DLD1 (cell line): Measurements from ENCODE around the gene TAS2R8.
"Not testable (repeated sequence)": the region's sequence is repeated elsewhere in the genome, so short reads cannot be mapped to it uniquely, and the experiment has no call there.

ENCODE experiments used
- in situ Hi-C: cut with HindIII; loops from 2 replicates; pipeline ENCODE4 v1.10.0; 2017; ENCODE audit warnings: low sequenced_read_pairs

The TAS2R8 gene, protein sequence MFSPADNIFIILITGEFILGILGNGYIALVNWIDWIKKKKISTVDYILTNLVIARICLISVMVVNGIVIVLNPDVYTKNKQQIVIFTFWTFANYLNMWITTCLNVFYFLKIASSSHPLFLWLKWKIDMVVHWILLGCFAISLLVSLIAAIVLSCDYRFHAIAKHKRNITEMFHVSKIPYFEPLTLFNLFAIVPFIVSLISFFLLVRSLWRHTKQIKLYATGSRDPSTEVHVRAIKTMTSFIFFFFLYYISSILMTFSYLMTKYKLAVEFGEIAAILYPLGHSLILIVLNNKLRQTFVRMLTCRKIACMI

DNA sequence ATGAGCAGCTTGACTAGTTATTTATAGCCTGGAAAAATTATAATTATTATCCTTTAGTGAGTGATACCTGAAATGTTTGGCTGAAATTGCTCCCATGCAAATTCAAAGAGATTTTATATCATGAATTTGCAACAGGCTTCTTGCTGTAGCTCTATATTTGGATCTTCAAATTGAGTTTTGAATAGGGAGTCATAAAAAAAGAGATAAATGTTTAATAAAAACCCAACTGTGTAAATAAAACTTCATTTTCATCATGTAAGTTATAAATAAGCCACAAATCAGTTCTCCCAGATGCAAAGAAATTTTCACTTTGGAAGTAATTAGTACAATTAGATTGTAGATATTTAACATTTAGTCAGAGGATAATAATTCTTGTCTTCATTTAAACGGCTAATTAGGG is at the start of gene TAS2R8:
Gene TAS2R8 (minus strand): TSS at position 101 of the 400 bp plus-strand sequence. CDS start 306 bp downstream, outside the sequence.
- in situ Hi-C loops: no loop called here

DNA sequence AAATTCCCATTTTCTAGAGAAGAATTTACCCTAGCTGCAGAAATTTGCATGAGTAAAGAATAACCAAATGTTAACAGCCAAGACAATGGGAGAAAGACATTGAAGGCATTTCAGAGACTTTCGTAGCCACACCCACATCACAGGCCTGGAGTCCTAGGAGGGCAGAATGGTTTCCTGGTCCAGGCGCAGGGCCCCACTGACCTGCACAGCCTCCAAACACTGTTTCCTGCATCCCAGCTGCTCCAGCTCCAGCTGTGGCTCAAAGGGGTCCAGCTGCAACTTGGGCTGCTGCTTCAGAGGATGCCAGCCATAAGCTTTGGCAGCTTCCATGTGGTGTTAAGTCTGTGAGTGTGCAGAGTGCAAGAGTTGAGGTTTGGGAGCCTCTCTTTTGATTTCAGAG is 48.7 kb upstream of the TAS2R8 start:
- in situ Hi-C loops: no loop called here

DNA sequence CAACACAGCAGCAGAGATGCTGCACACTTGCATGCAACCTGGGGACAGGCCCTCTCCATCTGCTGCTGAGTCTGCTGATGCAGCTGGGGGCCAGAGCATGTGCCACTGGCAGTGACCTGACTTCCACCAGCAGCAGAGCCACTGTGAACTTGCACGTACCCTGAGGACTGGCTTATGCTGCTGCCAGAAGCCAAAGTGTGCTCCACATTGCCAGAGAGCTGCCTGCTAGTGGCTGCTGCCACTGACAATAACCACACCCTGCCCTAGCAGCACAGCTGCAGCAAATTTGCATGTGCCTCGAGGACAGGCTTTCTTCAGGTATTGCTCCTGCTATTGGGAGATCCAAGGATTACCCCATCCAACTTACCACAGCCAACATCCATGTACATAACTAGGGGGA is 46.7 kb upstream of the TAS2R8 start:
- in situ Hi-C loops: no loop called here

DNA sequence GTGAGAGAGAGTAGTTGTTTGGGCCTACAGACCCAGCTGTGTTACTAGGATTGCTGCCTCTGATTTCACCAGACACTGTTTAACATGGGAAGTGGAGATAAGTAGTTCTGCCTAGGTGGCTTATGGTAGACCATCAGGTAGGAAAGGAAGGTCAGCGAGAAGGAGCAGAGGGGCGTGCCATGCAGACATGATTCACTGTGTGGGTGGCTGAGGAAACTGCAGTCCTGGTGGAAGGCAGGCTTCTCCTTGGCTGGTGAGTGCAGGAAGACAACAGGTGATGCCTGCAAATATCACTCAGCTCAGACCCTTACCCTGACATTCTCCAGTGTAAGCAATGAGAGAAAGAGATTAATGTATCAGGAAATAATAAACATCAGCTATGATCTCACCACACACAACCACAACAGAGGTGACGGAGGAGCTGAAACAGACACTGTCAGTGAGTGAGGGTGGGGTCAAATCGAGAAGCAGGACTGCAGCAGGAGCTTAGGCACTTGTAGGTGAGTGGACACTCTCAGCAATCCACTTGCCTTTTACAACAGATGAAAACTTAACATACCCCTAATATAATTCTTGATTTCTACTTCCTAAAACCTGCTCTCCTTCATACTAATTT is 44.3 kb upstream of the TAS2R8 start:
- in situ Hi-C loops: no loop called here

DNA sequence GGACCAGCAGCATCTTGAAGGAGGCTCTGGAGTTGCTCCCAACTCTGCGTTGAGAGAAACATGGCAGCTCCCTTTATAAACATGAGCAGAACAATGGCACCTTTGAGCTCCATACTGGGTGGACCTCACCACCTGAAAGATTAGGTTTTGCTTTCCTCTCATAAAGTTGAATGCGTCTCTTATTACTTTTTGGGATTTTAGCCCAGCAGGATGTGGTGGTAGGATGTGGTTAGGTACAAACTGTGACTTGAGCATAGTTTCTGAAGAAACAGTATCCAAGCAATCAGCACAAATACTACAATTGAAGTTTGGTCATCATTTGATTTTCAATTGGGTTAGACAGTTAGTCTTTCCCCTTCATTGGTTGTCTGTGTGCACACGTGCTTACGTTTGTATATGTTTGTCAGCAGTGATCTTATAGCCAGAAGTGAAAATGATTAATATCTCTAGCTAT is 42.4 kb upstream of the TAS2R8 start, which contains the start of gene PRR4:
Gene PRR4 (minus strand): TSS at position 51 of the 454 bp plus-strand sequence. CDS start 38 bp downstream, at position 13.
- in situ Hi-C loops: no loop called here

DNA sequence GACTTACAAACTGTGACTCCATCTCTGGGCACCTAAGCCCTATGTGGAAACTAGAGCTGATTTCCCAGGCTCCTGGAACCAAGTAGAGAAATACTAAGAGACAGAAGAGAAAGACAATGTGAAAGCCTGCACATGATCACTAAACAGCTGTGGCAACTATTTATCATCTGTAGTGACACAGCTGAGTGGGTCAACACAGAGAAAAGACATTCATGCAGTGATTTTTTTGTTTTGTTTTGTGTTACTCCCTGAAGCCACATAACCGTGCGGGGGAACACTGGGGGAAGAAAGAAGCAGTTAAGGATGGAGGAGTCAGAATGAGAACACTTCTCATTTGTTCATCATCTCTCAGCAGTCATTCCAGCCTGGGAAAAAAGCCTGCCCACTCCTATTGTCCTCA is 40.7 kb upstream of the TAS2R8 start:
- in situ Hi-C loops: no loop called here

DNA sequence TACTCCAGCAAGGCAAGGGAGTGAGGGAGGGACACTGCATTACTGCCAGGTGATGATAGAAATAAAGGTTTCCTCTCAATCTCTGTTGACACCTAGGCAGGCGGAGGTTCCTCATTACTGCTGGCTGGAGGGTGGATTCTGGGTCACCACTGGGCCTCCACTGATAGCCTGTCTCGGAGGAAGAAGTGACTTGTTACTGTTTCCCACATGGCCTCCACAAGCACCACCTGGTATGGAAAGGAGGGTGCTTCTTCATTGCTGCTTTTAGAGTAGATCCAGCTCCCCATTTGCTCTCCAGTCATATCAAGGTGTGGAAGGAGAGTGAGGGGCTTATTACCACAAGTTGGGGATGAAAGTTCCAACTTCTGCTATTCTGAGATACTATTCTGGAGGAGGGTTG is 35.8 kb upstream of the TAS2R8 start:
- in situ Hi-C loops: no loop called here

DNA sequence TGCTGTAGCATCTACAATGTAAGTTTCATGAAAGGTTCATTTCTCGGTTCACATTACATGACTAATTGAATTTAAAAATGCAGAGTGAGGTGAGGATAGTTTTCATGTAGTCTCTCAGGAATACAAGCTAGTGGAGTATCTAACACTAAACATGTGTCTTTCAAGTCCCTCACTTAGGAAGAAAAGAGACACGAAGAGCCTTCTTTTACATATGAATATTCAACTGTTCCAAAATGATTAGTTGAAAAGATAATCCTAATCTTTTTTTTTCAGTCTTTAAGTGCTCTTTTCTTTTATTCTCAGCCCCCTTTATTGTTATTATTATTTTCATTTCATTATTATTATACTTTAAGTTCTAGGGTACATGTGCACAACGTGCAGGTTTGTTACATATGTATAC is 31.4 kb upstream of the TAS2R8 start:
- in situ Hi-C loops: no loop called here

DNA sequence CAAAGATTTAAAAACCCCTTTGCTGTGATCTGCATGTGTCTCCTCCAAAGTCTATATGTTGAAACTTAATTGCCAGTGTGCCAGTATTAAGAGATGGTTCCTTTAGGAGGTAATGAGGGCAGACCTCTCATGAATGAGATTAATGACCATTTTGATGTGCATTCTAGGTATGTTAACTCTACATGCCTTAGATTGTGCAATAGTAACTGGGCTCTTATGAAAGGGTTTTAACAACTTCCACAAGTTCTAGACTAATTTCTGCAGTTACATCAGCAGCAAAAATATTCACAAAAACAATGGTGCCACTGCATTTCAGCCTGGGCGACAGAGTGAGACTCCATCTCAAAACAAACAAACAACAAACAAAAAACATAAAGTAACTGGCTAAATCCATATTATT is 22.9 kb upstream of the TAS2R8 start:
- in situ Hi-C loops: no loop called here

DNA sequence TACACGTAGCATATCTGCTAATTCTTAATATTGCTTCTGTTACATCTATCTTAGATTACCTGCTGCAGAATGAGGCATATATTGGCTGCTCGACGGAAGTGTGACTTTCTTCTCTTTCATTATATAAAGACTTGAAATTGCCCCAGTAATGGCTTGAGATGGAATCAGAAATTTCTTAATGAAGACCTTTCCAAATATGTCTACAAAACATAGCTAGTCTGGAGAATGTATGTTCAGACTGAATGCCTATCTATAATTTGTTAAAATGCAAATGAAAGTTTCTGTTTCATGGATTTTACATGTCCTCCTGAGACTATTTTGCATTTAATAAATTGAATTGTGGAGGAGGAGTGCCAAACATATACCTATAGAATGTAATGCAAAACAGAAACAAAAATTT is 19.2 kb upstream of the TAS2R8 start, which contains the start of gene TAS2R10:
Gene TAS2R10 (minus strand): TSS at position 101 of the 400 bp plus-strand sequence. CDS start 89 bp downstream, at position 12.
- in situ Hi-C loops: no loop called here

DNA sequence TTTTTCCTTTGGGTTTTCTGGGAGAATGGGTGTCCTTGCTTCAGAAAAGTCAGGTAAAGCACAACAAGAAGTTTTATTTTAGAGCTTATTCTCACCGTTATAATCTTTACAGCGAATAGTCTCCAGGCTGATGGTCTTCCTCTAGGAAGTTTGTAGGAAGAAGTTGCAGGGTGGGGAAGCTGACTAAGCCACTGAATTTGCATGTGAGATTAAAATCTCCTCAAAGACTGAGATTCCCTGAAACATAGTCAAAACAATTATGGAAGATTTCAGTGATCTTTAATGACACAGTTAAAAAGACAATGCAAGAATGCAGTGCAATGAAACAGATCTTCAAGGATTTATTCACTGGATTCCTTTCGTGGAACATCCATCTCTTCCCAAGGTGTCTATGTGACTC is 17.9 kb upstream of the TAS2R8 start:
- in situ Hi-C loops: no loop called here

DNA sequence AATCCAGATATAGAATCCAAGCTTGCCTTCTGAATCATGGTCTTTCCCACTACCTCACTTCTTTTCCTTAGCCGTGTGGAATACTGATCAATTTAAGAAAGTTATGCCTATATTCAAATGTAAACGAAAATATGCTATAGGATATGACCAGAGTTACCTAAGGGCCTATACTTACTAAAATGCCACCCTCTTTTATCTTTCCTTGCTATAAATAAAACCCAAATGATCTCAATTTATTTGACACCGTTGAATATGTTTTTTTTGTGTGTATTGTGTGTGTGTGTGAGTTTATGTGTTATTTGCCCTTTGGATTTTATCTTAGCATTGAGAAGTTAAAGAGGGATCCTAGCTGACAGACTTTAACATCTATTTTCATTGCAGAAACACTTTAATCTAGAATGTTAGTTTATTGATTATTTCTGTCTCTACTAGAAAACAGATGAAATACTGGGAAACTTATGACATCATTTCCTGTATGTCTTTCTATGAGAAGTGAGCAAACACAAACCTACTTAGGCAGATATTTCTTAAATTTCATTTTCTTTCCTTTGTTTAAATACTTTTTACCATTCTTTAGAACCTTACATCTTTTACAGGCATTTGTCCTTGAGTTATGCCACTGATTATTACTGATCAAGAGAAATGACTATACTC is 4.9 kb upstream of the TAS2R8 start:
- in situ Hi-C loops: no loop called here

DNA sequence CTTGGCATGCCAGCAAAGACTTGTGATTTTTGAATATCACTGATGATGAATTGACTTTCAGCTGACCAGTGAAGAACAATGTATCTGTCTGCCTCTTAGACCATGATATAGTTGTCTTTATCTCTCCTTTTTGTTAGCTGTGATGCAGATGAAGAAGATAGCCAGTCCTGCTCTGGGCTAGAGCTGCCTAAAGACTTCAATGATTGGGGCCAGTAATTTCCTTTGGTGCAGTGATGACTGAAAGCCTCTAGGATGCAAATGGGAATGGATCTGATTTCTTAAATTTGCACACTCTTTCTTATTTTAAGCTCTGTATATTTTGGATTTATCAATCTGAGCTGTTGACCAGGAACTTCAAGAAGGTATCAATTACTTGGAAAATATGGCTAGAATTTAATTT is 3.0 kb upstream of the TAS2R8 start, which contains the start of gene TAS2R9:
Gene TAS2R9 (minus strand): TSS at position 101 of the 400 bp plus-strand sequence. CDS start 93 bp downstream, at position 8.
- in situ Hi-C loops: no loop called here

DNA sequence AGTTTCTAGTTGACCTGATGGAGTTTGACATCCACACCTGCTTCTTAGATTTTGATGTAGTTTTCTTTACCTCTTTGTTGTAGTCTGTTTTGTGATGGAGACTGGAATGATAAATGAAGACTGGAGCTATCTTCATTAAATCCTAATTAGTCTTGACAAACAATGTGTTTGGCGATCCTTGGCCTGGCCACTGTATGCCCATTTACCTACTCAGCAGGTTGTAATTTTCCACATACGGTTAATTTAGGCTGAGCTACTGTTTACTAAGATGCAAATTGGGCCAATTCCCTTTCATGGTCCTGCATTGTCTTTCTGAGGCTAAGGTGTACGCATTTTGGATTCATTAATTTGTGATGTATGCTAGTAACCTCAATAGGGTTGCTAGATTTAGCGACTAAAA is 4.5 kb downstream of the TAS2R8 start, which contains the start of gene TAS2R7:
Gene TAS2R7 (minus strand): TSS at position 41 of the 400 bp plus-strand sequence. CDS start 57 bp downstream, outside the sequence.
- in situ Hi-C loops: no loop called here

DNA sequence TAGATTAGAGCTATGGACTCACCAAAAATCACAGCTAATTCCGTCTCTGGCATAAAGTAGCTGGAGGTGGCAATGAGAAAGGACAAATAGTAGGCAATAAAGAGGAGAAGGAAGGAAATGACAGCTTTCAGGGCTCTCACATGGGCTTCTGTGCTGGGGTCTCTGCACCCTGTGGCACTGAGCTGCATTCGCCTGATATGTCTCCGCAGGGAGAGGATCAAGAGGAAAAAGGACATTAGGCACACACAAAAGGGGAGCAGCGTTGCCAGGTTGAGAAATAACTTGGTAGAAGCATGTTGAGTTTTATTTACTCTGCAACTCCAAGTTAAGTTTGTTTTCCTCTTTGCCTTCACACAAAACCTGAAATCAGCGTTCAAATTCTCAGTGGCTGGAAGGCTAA is 5.3 kb downstream of the TAS2R8 start:
- in situ Hi-C loops: no loop called here

DNA sequence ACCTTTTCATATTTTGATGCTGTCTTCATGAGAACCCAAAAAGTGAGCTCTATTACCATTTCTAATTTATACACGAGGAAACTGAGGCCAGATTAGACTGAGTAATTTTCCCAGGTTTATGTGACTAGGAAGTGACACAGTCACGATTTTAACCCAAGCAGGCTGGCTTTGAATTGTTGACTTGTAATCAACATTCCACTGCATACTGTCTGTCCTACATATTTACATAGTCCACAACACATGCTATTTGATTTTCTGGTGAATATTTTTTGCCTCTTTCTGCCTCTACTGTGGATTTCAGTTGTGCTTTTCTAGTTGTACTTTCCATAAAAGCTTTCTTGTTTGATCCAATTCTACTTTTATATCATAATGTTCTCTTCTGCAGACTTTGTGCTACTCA is 12.9 kb downstream of the TAS2R8 start:
- in situ Hi-C loops: no loop called here

DNA sequence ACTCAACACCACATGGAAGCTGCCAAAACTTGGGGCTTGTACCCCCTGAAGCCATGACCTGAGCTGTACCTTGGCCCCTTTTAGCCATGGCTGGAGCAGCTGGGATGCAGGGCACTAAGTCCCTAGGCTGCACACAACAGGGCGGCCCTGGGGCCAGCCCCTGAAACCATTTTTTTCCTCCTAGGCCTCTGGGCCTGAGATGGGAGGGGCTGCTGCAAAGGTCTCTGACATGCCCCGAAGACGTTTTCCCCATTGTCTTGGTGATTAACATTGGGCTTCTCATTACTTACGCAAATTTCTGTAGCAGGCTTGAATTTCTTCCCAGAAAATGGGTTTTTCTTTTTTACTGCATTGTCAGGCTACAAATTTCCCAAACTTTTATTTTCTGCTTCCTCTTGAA is 15.3 kb downstream of the TAS2R8 start:
- in situ Hi-C loops: not testable (repeated sequence)

DNA sequence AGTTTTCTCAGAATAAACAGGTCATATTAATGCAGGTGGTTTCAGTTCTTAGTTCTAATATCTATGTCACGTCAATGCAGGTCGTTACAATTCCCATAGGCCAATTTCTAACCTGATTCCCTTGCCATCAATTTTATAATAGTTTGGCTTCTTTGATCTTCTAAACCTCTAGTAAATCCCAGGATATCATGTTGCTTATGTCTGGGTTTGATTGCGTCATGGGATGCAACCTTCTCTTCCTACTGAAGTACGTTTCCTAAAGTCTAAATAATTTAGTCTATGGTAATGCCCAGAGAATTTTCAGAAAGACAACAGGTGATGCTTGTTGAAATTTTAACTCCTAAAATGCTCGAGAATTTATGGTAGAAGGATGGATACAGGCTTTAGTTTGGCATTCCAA is 23.8 kb downstream of the TAS2R8 start:
- in situ Hi-C loops: no loop called here

DNA sequence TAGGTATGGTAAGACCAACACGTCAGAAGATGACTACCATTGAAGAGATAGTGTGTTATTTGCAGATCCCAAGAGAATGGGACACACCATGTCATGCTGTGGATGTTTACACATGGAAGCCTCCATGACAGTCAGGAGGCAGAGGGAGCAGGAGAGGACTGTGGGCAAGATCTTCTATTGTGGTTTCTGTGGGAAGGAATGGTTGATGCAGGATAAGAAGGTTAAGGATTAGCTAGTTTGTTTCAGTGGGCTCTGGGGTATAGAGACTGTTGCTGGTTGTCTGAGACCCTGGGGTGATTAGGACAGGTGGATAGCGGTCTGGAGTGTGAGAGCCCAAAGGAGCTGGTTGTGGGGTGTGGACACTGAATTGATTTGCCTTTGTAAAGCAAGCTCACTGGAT is 28.0 kb downstream of the TAS2R8 start:
- in situ Hi-C loops: no loop called here

DNA sequence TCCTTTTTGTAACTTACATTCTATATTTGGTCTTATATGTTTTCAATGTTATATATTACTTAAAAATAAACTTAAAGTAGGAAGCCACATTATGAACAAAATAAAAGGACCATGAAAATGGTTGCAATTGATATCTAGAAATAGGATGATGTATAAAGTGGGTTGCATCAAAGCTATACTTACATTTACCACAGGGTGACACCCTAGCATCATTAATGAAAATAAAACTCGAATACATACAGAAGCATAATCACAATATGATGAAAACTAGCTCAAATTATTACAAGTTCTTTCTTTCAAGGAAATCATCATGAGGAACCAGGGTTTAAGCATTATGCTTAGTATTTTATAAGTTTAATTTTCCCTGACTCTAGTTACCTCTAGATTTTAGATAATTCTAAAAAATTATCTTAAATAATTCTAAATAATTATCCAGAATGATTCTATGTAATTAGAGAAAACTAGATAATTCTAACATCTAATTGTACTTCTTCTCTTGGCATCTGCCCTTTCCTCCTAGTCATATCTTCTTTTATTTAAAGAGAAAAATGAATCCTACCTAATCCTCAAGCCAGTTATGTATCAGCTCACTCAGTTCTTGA is 35.9 kb downstream of the TAS2R8 start:
- in situ Hi-C loops: no loop called here

DNA sequence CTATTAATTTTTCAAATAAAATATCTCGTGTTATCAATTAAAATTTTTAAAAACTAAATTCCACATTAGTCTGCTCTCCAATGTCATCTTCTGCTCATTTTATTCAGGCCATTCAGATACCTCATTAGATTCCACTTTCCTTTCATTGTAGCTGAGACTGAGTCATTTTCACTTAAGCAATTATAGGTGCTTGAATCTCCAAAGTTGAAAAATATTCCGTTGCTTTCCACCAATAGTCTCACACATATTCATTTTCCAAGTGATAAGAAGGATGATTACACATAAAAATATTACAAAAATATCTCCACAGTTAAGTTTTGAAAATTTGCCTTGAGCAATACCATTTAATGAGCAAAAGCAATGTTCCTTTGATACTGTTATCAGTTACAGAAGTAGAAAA is 47.4 kb downstream of the TAS2R8 start:
- in situ Hi-C loops: no loop called here
